Skeletal muscle tissue (tissue), 4 donors: ENCODE results near the gene ANKRD61. TPM values are rescaled to one million over a fixed set of nuclear protein-coding genes. Genes with fewer than 3 reads are reported as not detected.
"Not testable (repeated sequence)": the region's sequence is repeated elsewhere in the genome, so short reads cannot be mapped to it uniquely, and the experiment has no call there.

Experiments used
- H3K27ac ChIP-seq: one replicate; pipeline ENCODE4 v1.7.0; 2013; ENCODE audit warnings: mild to moderate bottlenecking, low read depth, low read length, inconsistent platforms
- H3K27me3 ChIP-seq, 3 donors: one replicate each; pipeline ENCODE4 v1.7.0; 2013; ENCODE audit warnings: low read length in 3 of 3; ENCODE audit not compliant: control insufficient read depth in 3 of 3, insufficient read depth in 3 of 3
- H3K36me3 ChIP-seq, 3 donors: one replicate each; pipeline ENCODE4 v1.7.0; 2013; ENCODE audit warnings: low read length in 3 of 3; ENCODE audit not compliant: control insufficient read depth in 3 of 3, insufficient read depth in 3 of 3
- H3K4me1 ChIP-seq, 3 donors: one replicate each; pipeline ENCODE4 v1.7.0; 2013; ENCODE audit warnings: low read length in 3 of 3, mild to moderate bottlenecking in 3 of 3; ENCODE audit not compliant: control insufficient read depth in 3 of 3, insufficient read depth in 3 of 3
- H3K4me3 ChIP-seq, 3 donors: one replicate each; pipeline ENCODE4 v1.7.0; 2013; ENCODE audit warnings: low read length in 3 of 3
- H3K9ac ChIP-seq, 3 donors: one replicate each; pipeline ENCODE4 v1.7.0; 2013; ENCODE audit warnings: low read length in 3 of 3, mild to moderate bottlenecking in 3 of 3, moderate library complexity in 2 of 3, low read depth in 1 of 3
- H3K9me3 ChIP-seq, 3 donors: one replicate each; pipeline ENCODE4 v1.7.0; 2013; ENCODE audit warnings: low read length in 3 of 3; ENCODE audit not compliant: control insufficient read depth in 3 of 3
- total RNA-seq: library from RNA; depleted of rRNA; stranded (reverse); fragments of >200 nt; gene quantifications from one replicate; pipeline ENCODE4 v1.2.3, GENCODE V29; 2014
- donor health status: Osteomylitis.

ANKRD61 gene
- not detected for total RNA-seq

GRCh38 chr7:6030988-6031387, at the start of gene ANKRD61:
Gene ANKRD61 (plus strand): TSS chr7:6031376. CDS start chr7:6031376, 0 bp downstream.
- H3K36me3 ChIP-seq = peaks cover 18 to 42% (median 36%) of the 10 kb centered on the region in 3 donors
- peaks cover 3 to 8% (median 7%) of the 10 kb centered on the region in 3 donors for H3K4me1 ChIP-seq
- H3K9me3 ChIP-seq = no peaks in the 10 kb centered on the region
- H3K27ac ChIP-seq = no peak within 1 kb of the TSS
- no peaks in the 10 kb centered on the region for H3K27me3 ChIP-seq
- H3K4me3 ChIP-seq = no peak within 1 kb of the TSS
- no peak within 1 kb of the TSS for H3K9ac ChIP-seq

DNA sequence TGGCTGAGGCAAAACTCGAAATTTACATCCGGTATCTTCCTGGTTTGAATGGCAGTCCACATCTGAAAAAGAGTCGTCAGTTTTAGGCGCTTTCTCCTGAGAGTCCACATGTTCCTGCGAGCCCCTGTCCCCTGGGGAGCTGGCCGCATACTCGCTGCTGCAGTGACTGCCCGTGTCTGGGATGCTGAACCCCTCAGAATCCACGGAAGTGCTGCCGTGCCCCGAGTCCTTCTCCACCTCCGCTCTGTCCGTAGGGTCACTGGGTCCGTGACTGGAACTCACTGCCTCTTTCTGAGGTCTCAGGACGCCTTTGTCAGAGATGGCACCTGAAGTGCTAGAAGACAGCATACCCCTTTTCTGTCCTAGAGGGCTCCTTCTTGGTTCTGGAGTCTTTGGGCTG, 44.1 kb upstream of the ANKRD61 start:
- H3K4me1 ChIP-seq, H3K9ac ChIP-seq, H3K27me3 ChIP-seq, H3K27ac ChIP-seq, H3K4me3 ChIP-seq, H3K9me3 ChIP-seq: not testable (repeated sequence)
- peaks cover 8 to 21% (median 14%) of the 10 kb centered on the region in 3 donors for H3K36me3 ChIP-seq

- Histone ChIP-seq H3K4me3 (no peak overlapping the region), H3K9me3 (no peaks in the 10 kb centered on the region), H3K36me3 (peaks cover 6 to 28% (median 27%) of the 10 kb centered on the region in 3 donors), H3K4me1 (peaks cover 0 to 7% (median 3%) of the 10 kb centered on the region in 3 donors), H3K27me3 (no peaks in the 10 kb centered on the region), H3K27ac (no peak overlapping the region), H3K9ac (no peak overlapping the region)
These were observed 33.9 kb upstream of the ANKRD61 start for GRCh38 chr7:5997210-5997808.

GRCh38 chr7:6007386-6007785, 23.8 kb upstream of the ANKRD61 start:
- Histone ChIP-seq H3K27ac (no peak overlapping the region), H3K4me3 (no peak overlapping the region), H3K27me3 (no peaks in the 10 kb centered on the region), H3K9ac (peak overlapping the region in 1 of 3 donors; percentile 16), H3K9me3 (no peaks in the 10 kb centered on the region), H3K4me1 (peaks cover 18 to 21% (median 21%) of the 10 kb centered on the region in 3 donors), H3K36me3 (peaks cover 0 to 5% (median 4%) of the 10 kb centered on the region in 3 donors)

DNA sequence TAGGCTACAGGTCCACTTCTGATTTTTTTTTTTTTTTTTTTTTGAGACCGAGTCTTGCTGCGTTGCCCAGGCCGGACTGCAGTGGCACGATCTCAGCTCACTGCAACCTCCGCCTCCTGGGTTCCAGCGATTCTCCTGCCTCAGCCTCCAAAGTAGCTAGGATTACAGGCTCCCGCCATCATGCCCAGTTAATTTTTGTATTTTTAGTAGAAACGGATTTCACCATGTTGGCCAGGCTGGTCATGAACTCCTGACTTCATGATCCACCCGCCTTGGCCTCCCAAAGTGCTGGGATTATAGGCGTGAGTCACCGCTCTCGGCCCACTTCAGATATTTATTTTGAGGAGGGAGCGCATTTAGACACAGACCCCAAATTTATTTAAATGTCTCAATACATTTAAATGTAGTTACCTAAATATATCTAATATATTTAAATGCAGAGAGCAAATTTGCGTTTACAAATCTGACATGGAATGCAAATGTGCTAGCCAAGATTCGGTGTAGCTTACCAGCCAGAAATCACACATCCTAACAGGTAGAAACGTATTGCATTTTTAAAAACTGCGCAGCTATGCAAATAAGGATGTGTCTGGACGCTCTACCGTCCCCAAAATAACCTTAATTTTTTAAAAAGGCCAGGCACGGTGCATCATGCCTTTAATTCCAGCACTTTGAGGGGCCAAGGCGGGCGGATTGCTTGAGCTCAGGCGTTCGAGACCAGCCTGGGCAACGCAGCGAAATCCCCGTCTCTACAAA, 23.2 kb upstream of the ANKRD61 start:
- Histone ChIP-seq H3K4me3 (peak overlapping the region; percentile 85 to 96 (median 94)), H3K4me1 (peaks cover 24 to 28% (median 24%) of the 10 kb centered on the region in 3 donors), H3K9ac (peak overlapping the region in 2 of 3 donors; percentile 83 to 96)
- not testable (repeated sequence) for H3K36me3 ChIP-seq, H3K27ac ChIP-seq, H3K9me3 ChIP-seq, H3K27me3 ChIP-seq

GRCh38 chr7:6008668-6009611, 22.2 kb upstream of the ANKRD61 start, which contains the start of the genes AIMP2 and PMS2:
Gene AIMP2 (plus strand): TSS chr7:6009272. CDS start chr7:6009364, 92 bp downstream.
Gene PMS2 (minus strand): TSS chr7:6009049. CDS start chr7:6009019, 30 bp downstream.
- no peaks in the 10 kb centered on the region for H3K27me3 ChIP-seq
- H3K27ac ChIP-seq = peak within 1 kb of the TSS; percentile 95
- peak within 1 kb of the TSS; percentile 85 to 96 (median 94) for H3K4me3 ChIP-seq
- H3K9me3 ChIP-seq = no peaks in the 10 kb centered on the region
- H3K4me1 ChIP-seq = peaks cover 27 to 32% (median 32%) of the 10 kb centered on the region in 3 donors
- H3K36me3 ChIP-seq = no peaks in the 10 kb centered on the region
- H3K9ac ChIP-seq = peak within 1 kb of the TSS; percentile 83 to 96 (median 91)

DNA sequence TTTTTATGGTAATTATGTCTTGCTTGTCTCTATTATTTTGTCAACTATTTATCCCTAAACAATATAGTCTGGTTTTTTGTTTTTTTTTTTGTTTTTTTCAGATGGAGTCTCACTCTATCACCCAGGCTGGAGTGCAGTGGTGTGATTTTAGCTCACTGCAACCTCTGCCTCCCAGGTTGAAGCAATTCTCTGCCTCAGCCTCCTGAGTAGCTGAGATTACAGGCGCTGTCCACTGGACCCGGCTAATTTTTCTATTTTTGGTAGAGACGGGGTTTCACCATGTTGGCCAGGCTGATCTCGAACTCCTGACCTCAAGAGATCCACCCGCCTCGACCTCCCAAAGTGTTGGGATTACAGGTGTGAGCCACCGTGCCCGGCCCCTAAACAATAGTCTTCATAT, 20.8 kb upstream of the ANKRD61 start:
- not testable (repeated sequence) for H3K36me3 ChIP-seq, H3K27me3 ChIP-seq, H3K9me3 ChIP-seq
- Histone ChIP-seq H3K4me3 (peak overlapping the region in 2 of 3 donors; percentile 19 to 29), H3K9ac (peak overlapping the region in 1 of 3 donors; percentile 68), H3K27ac (peak overlapping the region; percentile 64), H3K4me1 (peaks cover 33 to 41% (median 39%) of the 10 kb centered on the region in 3 donors)

GRCh38 chr7:6011541-6011940, 19.6 kb upstream of the ANKRD61 start:
- Histone ChIP-seq H3K4me1 (peaks cover 44 to 53% (median 50%) of the 10 kb centered on the region in 3 donors), H3K9ac (peak overlapping the region; percentile 27 to 73 (median 68)), H3K9me3 (no peaks in the 10 kb centered on the region), H3K36me3 (peaks cover 5 to 13% (median 6%) of the 10 kb centered on the region in 3 donors), H3K27ac (peak overlapping the region; percentile 64), H3K4me3 (peak overlapping the region; percentile 16 to 34 (median 17)), H3K27me3 (no peaks in the 10 kb centered on the region)

- Histone ChIP-seq H3K9ac (peak overlapping the region; percentile 32 to 60 (median 59)), H3K27me3 (no peaks in the 10 kb centered on the region), H3K27ac (peak overlapping the region; percentile 64), H3K9me3 (no peaks in the 10 kb centered on the region), H3K36me3 (peaks cover 12 to 19% (median 14%) of the 10 kb centered on the region in 3 donors), H3K4me3 (peak overlapping the region in 2 of 3 donors; percentile 3 to 20), H3K4me1 (peaks cover 49 to 63% (median 54%) of the 10 kb centered on the region in 3 donors)
These were observed 18.6 kb upstream of the ANKRD61 start for GRCh38 chr7:6012355-6013104.
